Fibroblast of mammary gland (primary cell): ENCODE results near the gene DNAH17.

Experiments
- DNase-seq: peaks from one replicate; pipeline ENCODE4 v3.0.0-alpha.2; 2010; ENCODE audit warnings: low read depth
- H3K4me3 ChIP-seq: 2 replicates; pipeline ENCODE4 v1.5.1; 2011; ENCODE audit warnings: low read depth, mild to moderate bottlenecking, low read length, moderate library complexity; ENCODE audit not compliant: control insufficient read depth
- CTCF ChIP-seq: conservative IDR thresholded peaks from 2 replicates; pipeline ENCODE4 v1.5.1; 2011; ENCODE audit warnings: low read depth, low read length, inconsistent platforms; ENCODE audit not compliant: control insufficient read depth, insufficient read depth

Gene DNAH17

DNA sequence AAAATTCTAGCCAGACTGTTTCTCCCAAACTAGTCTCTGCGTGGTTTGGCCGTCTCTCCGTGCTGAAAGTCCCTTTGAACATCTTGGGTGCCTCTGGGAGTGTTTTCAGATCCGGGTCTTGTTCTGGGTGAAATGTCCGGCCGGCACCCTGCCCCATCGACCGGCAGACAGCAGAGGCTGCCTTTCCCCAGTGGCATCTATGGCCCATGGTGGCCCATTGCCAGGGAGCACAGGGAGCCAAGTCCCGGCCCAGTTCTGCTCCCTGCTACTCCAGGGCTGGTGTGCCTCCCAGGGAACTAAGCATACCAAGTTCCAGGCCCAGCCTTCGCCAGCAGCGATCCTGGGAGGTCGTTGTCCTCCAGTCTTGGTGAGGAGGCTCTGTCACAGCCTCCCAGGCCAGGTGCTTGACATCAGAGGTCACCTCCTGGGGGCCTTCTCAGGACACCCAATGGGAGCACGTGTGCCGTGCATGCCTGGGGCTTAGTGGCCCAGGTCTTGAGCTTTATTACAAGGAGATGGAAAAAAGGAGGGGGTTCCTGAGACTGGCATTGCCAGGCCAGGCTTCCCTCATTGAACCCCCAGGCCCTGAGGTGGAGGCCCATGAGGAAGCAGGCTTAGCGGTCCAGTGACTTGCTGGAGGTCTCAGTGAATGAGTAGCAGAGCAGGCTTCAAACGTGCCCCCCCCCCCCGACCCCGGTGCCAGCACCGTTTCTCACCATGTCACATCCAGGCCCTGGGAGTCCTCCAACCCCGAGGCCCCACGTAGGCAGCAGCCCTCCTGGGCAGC, 144.8 kb downstream of the DNAH17 start:
- TF ChIP-seq CTCF: no peak
- H3K4me3 ChIP-seq: no peak overlapping the region
- DNase-seq: no peak

GRCh38 chr17:78431692-78431958, 145.6 kb downstream of the DNAH17 start:
- H3K4me3 ChIP-seq: no peak overlapping the region
- no peak for TF ChIP-seq CTCF
- DNase-seq: no peak

- H3K4me3 ChIP-seq: no peak overlapping the region
- TF ChIP-seq CTCF: no peak
- no peak for DNase-seq
These were observed 146.1 kb downstream of the DNAH17 start for GRCh38 chr17:78430892-78431691.

DNA sequence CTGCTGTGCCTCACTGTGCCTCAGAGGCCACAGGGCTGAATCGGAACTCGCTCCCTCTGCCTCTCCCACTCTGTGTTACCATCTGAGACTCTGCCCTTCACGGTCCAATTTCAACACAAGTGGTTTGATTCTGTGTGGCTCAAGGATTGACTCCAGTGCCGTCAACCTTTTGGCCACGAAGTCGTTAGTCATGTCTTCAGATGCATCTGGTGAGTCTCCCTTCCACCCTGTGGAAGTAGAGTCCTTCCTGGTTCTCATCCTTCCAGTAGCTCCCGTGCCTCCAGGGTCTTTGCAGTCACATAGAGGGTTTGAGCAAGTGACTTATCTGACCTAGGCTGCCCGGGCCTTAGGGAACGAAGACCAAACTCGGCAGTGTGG, 147.6 kb downstream of the DNAH17 start:
- no peak overlapping the region for H3K4me3 ChIP-seq
- no peak for TF ChIP-seq CTCF
- DNase-seq: no peak

- no peak for DNase-seq
- TF ChIP-seq CTCF: no peak
- no peak overlapping the region for H3K4me3 ChIP-seq
These were observed 148.2 kb downstream of the DNAH17 start for GRCh38 chr17:78428836-78429617.

DNA sequence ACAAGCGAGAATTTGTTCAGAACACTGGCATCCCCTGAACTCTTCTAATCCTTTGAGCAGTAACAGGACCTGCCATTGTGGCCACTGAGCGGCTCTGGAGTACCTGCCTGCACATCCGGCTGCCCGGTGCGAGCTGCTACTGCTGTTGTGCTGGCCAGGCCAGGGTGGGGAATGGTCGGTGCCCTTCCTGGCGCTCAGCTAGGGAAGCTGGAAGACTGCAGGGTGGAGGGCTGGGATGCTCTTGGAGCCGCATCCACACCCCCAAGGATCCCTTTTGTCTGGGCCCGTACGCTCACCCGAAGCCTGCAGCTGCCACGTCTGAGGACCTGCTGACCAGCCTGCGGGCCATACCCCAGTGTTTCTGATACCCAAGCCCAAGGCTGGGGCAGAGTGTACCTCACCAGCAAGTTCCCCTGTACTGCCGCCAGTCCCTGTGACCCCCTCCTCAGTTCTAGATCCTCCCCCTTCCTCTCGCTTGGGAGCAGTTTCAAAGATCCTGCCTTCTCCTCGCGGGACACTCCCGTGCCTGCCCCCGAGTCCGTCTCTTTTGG, 149.1 kb downstream of the DNAH17 start:
- no peak for TF ChIP-seq CTCF

More for the DNA sequence above, 149.1 kb downstream of the DNAH17 start:
- DNase-seq: no peak
- no peak overlapping the region for H3K4me3 ChIP-seq
